ENCODE measurements around the gene PCSK9.

PCSK9 gene

GRCh38 chr1:55057270-55057955, 18.1 kb downstream of the PCSK9 start:
- in situ Hi-C loops (cut with MboI; ENCODE audit: low sequenced_read_pairs): no loop called here

GRCh38 chr1:55057956-55058298, 18.6 kb downstream of the PCSK9 start:
- in situ Hi-C loops (cut with MboI; ENCODE audit: low sequenced_read_pairs): no loop called here

DNA sequence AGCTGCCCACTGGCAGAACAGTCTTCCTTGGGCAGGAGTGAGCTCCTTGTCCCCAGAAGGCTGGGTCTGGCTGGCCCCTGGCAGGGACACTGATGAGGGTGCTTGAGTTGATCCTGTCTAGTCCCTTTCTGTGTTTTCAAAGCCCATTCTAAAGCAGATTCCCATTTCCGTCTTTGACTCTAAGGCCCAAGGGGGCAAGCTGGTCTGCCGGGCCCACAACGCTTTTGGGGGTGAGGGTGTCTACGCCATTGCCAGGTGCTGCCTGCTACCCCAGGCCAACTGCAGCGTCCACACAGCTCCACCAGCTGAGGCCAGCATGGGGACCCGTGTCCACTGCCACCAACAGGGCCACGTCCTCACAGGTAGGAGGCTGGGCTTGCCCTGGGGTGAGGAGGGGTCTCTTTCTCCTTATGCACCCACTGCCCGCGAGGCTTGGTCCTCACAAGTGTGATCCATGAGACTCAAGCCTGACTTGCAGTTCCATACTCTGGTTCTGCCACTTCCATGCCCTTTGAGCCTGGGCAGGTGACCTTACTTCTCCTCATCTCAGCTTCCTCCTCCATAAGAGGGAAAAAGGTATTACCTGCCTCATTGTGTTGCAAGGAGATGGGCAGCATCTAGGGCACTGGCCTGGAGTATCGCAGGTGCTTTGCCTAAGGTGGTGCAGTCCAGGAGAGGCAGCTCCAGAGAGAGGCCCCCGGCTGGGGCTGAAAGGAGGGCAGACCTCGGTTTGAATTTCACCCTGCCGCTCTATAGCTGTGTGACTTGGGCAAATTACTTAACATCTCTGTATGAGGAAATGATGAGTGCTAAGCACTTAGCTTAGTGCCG, 20.2 kb downstream of the PCSK9 start:
- in situ Hi-C loops (cut with MboI; ENCODE audit: low sequenced_read_pairs): no loop called here

GRCh38 chr1:55060133-55060999, 21.0 kb downstream of the PCSK9 start:
- in situ Hi-C loops (cut with MboI; ENCODE audit: low sequenced_read_pairs): no loop called here

DNA sequence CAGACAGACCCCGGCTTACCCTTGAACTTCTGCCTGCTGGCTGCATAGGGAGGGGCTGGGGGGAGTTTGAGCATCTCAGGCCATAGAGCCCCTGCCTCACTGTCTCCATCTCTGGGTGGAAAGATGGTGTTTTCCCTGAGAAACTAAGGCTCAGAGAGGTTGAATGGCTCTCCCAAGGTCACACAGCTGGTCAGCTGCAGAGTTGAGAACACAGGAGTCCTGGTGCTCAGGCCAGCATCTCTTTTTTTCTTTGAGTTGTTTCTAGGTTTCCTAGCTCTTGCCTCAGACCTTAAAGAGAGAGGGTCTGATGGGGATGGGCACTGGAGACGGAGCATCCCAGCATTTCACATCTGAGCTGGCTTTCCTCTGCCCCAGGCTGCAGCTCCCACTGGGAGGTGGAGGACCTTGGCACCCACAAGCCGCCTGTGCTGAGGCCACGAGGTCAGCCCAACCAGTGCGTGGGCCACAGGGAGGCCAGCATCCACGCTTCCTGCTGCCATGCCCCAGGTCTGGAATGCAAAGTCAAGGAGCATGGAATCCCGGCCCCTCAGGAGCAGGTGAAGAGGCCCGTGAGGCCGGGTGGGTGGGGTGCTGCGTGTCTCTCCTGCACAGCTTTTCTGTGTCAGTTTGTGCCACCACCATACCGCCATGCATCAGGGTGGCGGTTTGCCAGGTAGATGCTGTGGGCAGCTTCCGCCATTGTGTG, 21.8 kb downstream of the PCSK9 start:
- in situ Hi-C loops (cut with MboI; ENCODE audit: low sequenced_read_pairs): no loop called here

GRCh38 chr1:55061706-55062321, 22.5 kb downstream of the PCSK9 start:
- in situ Hi-C loops (cut with MboI; ENCODE audit: low sequenced_read_pairs): no loop called here

DNA sequence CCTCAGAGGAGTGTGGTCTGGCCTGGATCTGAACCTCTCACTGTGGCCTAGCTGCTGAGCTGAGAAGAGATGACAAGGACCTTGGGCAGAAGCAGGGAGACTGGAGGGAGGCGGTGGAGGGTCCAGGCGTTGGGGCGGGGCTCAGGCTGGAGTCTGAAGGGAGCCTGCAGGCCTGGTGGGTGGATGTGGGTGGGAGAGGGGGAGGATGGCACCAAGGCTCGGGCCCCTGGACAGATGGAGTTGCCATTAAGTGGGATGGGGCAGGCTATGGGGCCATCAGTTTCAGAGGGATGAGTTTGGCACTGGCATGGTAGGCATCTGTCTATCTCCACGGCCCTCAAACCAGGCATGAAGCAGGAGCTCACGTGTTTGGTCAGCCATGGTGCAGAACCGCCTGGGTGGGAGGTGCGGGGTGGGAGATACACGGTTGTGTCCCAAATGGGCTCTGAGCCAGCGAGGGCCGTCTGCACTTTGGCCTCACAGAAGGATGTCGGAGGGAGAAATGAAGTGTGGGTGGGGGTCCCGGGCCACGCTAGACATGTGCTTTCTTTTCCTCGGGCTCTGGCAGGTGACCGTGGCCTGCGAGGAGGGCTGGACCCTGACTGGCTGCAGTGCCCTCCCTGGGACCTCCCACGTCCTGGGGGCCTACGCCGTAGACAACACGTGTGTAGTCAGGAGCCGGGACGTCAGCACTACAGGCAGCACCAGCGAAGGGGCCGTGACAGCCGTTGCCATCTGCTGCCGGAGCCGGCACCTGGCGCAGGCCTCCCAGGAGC, 23.6 kb downstream of the PCSK9 start:
- in situ Hi-C loops (cut with MboI; ENCODE audit: low sequenced_read_pairs): no loop called here

GRCh38 chr1:55063577-55063942, 24.2 kb downstream of the PCSK9 start:
- in situ Hi-C loops (cut with MboI; ENCODE audit: low sequenced_read_pairs): no loop called here

GRCh38 chr1:55064071-55064581, 24.8 kb downstream of the PCSK9 start:
- in situ Hi-C loops (cut with MboI; ENCODE audit: low sequenced_read_pairs): no loop called here

- in situ Hi-C loops (cut with MboI; ENCODE audit: low sequenced_read_pairs): no loop called here
These were observed 25.5 kb downstream of the PCSK9 start for GRCh38 chr1:55064861-55065263.

DNA sequence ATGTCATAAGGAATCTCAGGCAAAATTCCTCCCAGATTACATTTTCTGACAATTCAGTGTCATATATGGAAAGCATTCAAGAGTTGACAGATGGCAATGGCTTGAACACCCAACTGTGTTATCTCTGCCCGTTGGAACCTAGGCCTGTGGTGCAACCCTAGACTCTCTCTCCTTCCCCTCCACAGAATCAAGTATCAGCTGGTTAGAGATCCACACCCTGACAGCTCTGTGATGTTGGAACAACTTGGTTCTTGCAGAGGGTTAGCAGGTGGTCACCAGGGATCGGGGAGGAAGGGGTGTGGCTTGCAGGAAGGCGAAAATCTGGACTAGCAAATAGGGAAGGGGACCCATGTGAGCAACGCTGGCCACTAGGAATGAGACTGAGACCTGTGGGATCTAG, 26.3 kb downstream of the PCSK9 start:
- in situ Hi-C loops (cut with MboI; ENCODE audit: low sequenced_read_pairs): no loop called here

DNA sequence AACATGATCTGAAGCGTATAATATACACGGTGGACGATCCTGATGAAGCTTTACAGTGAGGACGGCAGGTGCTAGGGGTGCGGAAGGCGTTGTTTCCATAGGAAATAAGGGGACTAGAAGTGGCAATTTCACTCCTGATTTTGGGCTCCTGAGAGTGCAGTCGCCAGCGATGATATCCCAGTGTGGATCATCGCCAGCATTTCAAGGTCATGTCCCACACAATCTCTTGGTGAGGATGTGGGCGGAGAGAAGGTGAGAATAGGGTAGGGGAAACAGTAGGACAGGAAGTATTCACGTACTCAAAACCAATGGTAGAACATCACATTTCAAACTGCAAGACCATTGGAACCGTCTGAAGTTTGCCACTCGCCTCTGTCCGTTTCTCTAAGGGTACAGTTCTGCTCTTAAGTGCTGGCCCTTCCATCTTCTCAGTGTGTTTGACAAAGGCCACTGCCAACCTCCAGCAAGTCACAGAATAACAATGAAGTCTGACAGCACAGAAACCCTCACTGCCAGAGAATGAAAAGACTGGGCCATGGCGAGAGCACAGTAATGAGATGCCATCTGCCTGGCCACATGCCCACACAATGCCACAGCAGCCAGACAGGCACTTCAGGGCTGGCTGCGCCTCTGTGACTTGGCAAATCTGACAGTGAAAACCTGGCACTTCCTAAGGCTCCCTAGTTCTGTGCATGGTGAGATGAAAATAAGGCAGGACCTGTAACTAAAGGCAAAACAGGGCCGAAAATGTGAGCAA, 27.9 kb downstream of the PCSK9 start:
- in situ Hi-C loops (cut with MboI; ENCODE audit: low sequenced_read_pairs): no loop called here

DNA sequence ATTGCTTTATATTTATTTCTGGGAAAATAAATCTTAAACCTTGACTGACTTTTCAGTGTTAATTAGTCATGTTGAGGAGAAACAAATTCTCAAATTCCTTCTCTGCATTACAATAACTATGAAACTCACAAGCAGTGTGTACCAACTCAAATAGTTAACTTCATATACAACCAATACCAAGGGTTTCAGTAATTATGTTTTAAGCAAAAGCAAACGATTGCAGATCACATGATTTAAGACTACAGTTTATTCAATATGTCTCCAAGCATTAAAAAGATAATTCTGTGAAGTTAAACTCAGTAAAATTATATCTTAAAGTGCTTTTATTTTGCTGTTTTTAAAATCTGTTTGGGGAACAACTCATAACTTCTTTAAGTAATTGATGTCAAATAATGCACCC, 28.6 kb downstream of the PCSK9 start:
- in situ Hi-C loops (cut with MboI; ENCODE audit: low sequenced_read_pairs): no loop called here

DNA sequence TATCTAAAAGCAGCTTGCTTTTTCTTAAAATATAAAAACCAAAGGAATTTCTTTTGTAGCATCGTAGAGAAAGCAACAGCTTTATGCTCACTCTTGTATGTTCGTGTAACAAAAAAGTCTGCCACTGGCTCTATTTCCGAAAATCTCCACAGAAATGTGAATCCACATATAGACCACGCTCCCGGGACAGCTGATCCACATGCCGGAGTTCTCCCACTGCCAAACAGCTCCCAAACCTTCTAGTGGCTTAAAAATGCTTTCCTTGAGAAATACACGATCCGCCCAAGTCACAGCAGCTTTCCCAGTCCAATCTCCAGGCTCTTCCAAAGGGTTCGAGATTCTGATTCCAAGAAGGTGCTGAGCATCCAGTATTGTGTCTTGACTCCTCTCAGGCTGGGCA, 29.3 kb downstream of the PCSK9 start:
- in situ Hi-C loops (cut with MboI; ENCODE audit: low sequenced_read_pairs): no loop called here

DNA sequence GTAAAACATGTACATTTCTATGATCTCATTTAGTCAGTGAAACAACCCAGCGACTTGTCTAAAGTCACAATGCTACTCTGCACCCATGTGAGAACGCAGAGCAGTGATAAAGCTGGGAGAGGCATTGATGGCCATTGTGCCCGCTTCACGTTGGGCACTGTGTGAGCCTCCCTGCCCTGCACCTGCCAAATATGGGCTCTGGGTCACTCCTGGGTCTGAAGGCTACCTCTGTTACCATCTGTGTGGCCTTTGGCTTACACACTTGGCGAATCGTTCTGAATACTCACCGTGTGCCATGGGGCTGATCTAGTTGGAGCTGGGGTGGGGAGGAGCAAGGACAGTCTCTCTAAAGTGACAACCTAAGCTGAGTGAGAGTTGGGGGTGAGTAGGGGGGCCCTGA, 29.9 kb downstream of the PCSK9 start:
- in situ Hi-C loops (cut with MboI; ENCODE audit: low sequenced_read_pairs): no loop called here

- in situ Hi-C loops (cut with MboI; ENCODE audit: low sequenced_read_pairs): no loop called here
These were observed 31.2 kb downstream of the PCSK9 start for GRCh38 chr1:55070293-55071164.

DNA sequence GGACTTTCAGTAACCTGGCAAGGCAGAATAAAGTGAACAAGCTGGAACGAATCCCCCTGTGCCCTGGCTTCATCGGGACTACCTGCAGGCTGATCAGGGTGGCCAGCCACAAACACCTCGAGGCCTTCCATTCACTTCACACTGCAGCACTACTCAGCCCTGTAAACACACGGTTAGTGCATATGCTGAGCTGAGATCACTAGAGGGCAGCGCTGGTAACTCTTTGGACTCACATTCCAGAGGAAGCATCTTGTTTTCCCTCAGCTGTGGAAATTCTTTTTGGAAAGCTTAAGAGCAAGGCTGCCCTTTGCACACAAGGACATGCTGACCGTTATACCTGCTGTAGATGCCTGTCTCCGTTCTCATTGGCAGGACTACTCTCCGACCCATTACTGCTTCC, 32.1 kb downstream of the PCSK9 start:
- in situ Hi-C loops (cut with MboI; ENCODE audit: low sequenced_read_pairs): no loop called here
